Adrenal gland (tissue), 12 donors: ENCODE data around the gene KRT5. TPM values are rescaled to one million over a fixed set of nuclear protein-coding genes. Genes with fewer than 3 reads are reported as not detected.

ENCODE experiments used
- DNase-seq, 7 donors: peaks; one replicate each; pipeline ENCODE4 v3.0.0-alpha.2; 2019 to 2020
- H3K27ac ChIP-seq, 5 donors: fragments of 200-600 bp; sonication (generic) in 4 of 5; 1 replicate in 3 of 5; 2 replicates in 2 of 5; pipeline versions ENCODE4 v1.5.1 to v1.8.0; 2016 to 2020; ENCODE audit warnings: mild to moderate bottlenecking in 1 of 5
- H3K27me3 ChIP-seq: fragments of 200-600 bp; 2 replicates; pipeline ENCODE4 v1.8.0; 2021
- H3K36me3 ChIP-seq, 2 donors: fragments of 200-600 bp; replicated peaks in 1 of 2; 1 replicate in 1 of 2; 2 replicates in 1 of 2; pipeline versions ENCODE4 v1.5.1 to v1.8.0; 2018 to 2022
- H3K4me1 ChIP-seq, 2 donors: fragments of 200-600 bp; replicated peaks in 1 of 2; 1 replicate in 1 of 2; 2 replicates in 1 of 2; pipeline versions ENCODE4 v1.5.1 to v1.8.0; 2018 to 2021
- H3K4me3 ChIP-seq, 4 donors: fragments of 200-600 bp; sonication (generic) in 3 of 4; one replicate each; pipeline ENCODE4 v1.5.1; 2016 to 2018
- H3K9me3 ChIP-seq, 3 donors: fragments of 200-600 bp; sonication (generic) in 1 of 3; replicated peaks in 1 of 3; 1 replicate in 2 of 3; 2 replicates in 1 of 3; pipeline versions ENCODE4 v1.5.1 to v1.8.0; 2016 to 2021
- CTCF ChIP-seq, 6 experiments: fragments of 450-650 bp in 4 of 6; fragments of 200-600 bp in 2 of 6; sonication (generic) in 1 of 6; IDR thresholded peaks; 1 replicate in 5 of 6; 2 replicates in 1 of 6; pipeline versions ENCODE4 v1.5.1 to v1.8.0; 2016 to 2021; ENCODE audit warnings: antibody characterized with exemption in 6 of 6, mild to moderate bottlenecking in 2 of 6, moderate library complexity in 1 of 6
- POLR2A ChIP-seq, 2 donors: fragments of 450-650 bp; IDR thresholded peaks; one replicate each; pipeline ENCODE4 v1.6.1; 2017; ENCODE audit warnings: antibody characterized with exemption in 2 of 2, mild to moderate bottlenecking in 2 of 2, moderate library complexity in 1 of 2
- WGBS, 4 donors: extraction: QIAGEN DNeasy Blood & Tissue Kit in 2 of 4; methylation state at CpG; one replicate each; pipeline versions ENCODE4 v1.1.5 to v1.1.7; 2013 to 2017; 5-methylcytosine and 5-hydroxymethylcytosine counted together
- intact Hi-C, 2 donors: fragments of 100-400 bp; cut with DNase I; formaldehyde crosslinking; loops; one replicate each; pipeline versions ENCODE4 v1.14.1 to v1.15.0; 2022 to 2023
- polyA plus RNA-seq, 3 donors: library from polyadenylated mRNA; stranded (reverse); fragments of 200-250 nt in 2 of 3; fragments of 350-450 nt in 1 of 3; fragmentation: Illumina TruSeq in 1 of 3; extraction: RNeasy Lipid Tissue Mini Kit (QIAGEN cat#74804) in 1 of 3; gene quantifications; one replicate each; pipeline ENCODE4 v1.2.3, GENCODE V29; 2013 to 2014
- total RNA-seq, 9 donors: library from RNA; depleted of rRNA in 4 of 9; stranded (reverse); fragments of >200 nt in 4 of 9; fragments of 120-200 nt in 1 of 9; fragmentation: NEBNext Ultra II Directional in 1 of 9; extraction: Animal tissue kit (Norgen Biotek cat#: 25700) in 1 of 9; gene quantifications; one replicate each; pipeline versions ENCODE4 v1.1.0 to v1.2.4, GENCODE V29; 2013 to 2023
- donor health status: healthy with polysubstance abuse.
- donor health status: Bipolar disorder and iron deficiency.
- donor health status: DM: yes; HTN: yes; CAD: no.
- donor health status: DM: no; HTN: no; CAD: no.
- donor health status: DM: no; HTN: no; CAD: no.
- donor health status: DM: yes; HTN: yes; CAD: no.

The KRT5 gene
- total and polyA plus RNA-seq, 12 donors = 0.11 to 4.2 (median 0.58) TPM; not detected in 6

- H3K9me3 ChIP-seq = no peaks in the 10 kb centered on the region
- no peaks in the 10 kb centered on the region for H3K27me3 ChIP-seq
- TF ChIP-seq CTCF (IDR thresholded peaks at IDR 0.05) (no peak), POLR2A (IDR thresholded peaks at IDR 0.05) (no peak)
- peak in 1 of 7 donors; percentile 21 for DNase-seq
- 73 to 88% (median 82%) methylated on average over 6 to 8 of the region's 8 CpGs for WGBS, 4 donors
- no peaks in the 10 kb centered on the region for H3K36me3 ChIP-seq
- no peak overlapping the region for H3K27ac ChIP-seq
- H3K4me3 ChIP-seq = no peak overlapping the region
- intact Hi-C loops = no loop called here
- H3K4me1 ChIP-seq = no peaks in the 10 kb centered on the region
Observed at GRCh38 chr12:52518574-52519386, 1.4 kb downstream of the KRT5 start.

GRCh38 chr12:52517888-52518287 lies 2.3 kb downstream of the KRT5 start:
- Histone ChIP-seq H3K4me3 (no peak overlapping the region), H3K36me3 (no peaks in the 10 kb centered on the region), H3K27me3 (no peaks in the 10 kb centered on the region), H3K27ac (no peak overlapping the region), H3K9me3 (no peaks in the 10 kb centered on the region), H3K4me1 (no peaks in the 10 kb centered on the region)
- TF ChIP-seq POLR2A (IDR thresholded peaks at IDR 0.05) (no peak), CTCF (IDR thresholded peaks at IDR 0.05) (no peak)
- DNase-seq = peak in 1 of 7 donors; percentile 18
- WGBS, 4 donors = 85 to 95% (median 91%) methylated on average over 5 of the region's 5 CpGs
- intact Hi-C loops = no loop called here

- no peaks in the 10 kb centered on the region for H3K9me3 ChIP-seq
- DNase-seq = peak in 1 of 7 donors; percentile 28
- H3K27ac ChIP-seq = no peak overlapping the region
- TF ChIP-seq POLR2A (IDR thresholded peaks at IDR 0.05) = no peak
- no peak for TF ChIP-seq CTCF (IDR thresholded peaks at IDR 0.05)
- no peak overlapping the region for H3K4me3 ChIP-seq
- no peaks in the 10 kb centered on the region for H3K27me3 ChIP-seq
- H3K4me1 ChIP-seq = no peaks in the 10 kb centered on the region
- intact Hi-C loops = no loop called here
- 88 to 97% (median 92%) methylated on average over 13 to 14 of the region's 14 CpGs for whole genome bisulfite sequencing, 4 donors
- H3K36me3 ChIP-seq = no peaks in the 10 kb centered on the region
Observed at GRCh38 chr12:52517005-52517835, 3.0 kb downstream of the KRT5 start.
